GM21786 (cell line): ENCODE data around the gene PDIA5.
A peak's percentile ranks its signal among the peaks of the same experiment; 100 is the strongest.
"Not testable (repeated sequence)": the region's sequence is repeated elsewhere in the genome, so short reads cannot be mapped to it uniquely, and the experiment has no call there.

Source experiments
- ATAC-seq: cut with Tn5 transposase; IDR thresholded peaks from one replicate; pipeline ENCODE4 v1.9.1; 2021; ENCODE audit not compliant: unreplicated experiment

The PDIA5 gene

DNA sequence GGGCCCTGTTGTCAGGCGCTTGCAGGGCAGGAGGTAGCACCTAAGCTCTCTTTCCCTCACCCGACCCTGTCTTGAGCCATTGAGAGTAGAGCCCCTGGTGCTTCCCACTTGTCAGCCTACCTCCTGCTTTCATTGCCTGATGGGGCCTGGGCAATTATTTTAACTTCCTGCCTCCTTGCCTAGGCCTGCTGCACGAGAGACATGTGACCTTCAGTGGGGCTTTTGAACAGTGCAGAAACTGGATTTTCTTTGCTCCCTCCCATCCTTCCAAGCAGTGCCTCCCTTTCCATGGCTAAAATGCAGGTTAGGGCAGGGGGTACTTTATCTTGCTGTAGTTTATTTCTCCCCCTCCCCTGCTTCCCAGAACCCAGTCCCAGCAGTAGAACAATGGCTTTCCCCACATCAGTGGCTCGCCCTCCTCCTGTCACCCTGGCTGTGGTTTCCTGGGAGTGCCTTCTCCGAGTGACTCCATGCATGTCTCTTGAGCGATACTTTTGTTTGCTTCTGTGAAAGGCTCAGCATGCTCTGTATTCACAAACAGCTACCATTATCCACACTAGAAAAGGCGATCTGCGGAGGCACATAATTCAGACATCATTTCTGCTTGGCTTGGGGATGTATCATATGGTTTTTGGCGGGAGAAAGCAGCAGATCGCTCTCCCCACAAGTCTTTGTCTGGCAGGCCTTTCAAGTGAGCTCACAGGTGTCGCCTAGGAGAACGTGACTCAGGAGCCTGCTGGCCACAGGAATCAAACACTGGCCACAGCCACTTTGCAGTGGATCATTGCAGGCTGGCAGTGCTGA is 24.1 kb downstream of the PDIA5 start:
- ATAC-seq, result no peak

DNA sequence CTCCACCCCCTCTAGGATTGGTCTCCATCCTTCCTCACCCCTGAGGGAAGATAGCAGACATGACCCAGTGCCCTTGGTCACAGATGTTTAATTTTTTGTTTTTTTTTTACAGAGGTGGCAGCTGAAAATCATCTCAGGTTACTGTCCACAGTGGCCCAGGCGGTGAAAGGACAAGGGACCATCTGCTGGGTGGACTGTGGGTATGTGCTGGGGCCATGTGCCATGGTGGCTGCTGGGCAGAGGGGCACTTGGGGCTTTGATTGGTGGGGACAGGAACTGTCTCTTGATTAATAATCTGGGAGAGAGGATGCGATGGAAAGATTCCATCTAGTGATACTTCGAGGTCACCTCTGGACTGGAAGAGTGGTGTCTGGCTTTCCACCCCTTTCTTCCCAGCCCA is 25.4 kb downstream of the PDIA5 start:
- no peak for ATAC-seq

DNA sequence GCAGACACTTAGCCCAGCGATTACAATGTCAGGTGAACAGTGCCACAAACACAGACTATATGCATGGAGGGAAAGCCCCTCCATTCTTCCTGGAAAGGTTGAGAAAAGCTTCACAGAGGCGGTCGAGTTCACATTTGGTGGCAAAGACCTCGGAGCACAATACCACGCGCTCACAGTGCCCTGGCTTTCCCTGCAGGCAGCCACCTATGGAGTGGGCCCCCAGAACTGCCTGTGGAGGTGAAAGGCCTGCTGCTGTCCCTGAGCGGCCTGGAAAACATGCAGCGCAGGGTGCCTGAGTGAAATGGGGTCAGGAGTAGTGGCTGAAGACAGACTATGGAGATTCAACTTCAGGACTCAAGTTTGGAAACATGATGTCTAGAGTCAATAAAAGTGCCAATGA is 26.9 kb downstream of the PDIA5 start:
- no peak for ATAC-seq

GRCh38 chr3:123094516-123095313 is 27.9 kb downstream of the PDIA5 start:
- no peak for ATAC-seq

DNA sequence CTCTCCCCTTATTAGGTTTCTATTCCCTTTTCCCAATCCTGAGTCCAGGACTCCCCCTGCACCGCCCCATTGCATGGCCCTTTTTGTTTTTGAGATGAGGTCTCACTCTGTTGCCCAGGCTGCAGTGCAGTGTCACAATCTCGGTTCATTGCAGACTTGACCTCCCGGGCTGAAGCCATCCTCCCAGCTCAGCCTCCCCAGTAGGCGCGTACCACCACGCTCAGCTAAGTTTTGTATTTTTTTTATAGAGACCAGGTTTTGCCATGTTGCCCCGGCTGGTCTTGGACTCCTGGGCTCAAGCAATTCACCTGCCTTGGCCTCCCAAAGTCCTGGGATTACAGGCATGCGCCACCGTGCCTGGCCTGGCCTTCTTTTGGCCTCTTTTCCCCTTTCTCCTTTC is 29.3 kb downstream of the PDIA5 start:
- ATAC-seq, result no peak

GRCh38 chr3:123096731-123097130 is 29.9 kb downstream of the PDIA5 start:
- no peak for ATAC-seq

GRCh38 chr3:123098426-123099330 is 31.9 kb downstream of the PDIA5 start:
- ATAC-seq, result no peak

DNA sequence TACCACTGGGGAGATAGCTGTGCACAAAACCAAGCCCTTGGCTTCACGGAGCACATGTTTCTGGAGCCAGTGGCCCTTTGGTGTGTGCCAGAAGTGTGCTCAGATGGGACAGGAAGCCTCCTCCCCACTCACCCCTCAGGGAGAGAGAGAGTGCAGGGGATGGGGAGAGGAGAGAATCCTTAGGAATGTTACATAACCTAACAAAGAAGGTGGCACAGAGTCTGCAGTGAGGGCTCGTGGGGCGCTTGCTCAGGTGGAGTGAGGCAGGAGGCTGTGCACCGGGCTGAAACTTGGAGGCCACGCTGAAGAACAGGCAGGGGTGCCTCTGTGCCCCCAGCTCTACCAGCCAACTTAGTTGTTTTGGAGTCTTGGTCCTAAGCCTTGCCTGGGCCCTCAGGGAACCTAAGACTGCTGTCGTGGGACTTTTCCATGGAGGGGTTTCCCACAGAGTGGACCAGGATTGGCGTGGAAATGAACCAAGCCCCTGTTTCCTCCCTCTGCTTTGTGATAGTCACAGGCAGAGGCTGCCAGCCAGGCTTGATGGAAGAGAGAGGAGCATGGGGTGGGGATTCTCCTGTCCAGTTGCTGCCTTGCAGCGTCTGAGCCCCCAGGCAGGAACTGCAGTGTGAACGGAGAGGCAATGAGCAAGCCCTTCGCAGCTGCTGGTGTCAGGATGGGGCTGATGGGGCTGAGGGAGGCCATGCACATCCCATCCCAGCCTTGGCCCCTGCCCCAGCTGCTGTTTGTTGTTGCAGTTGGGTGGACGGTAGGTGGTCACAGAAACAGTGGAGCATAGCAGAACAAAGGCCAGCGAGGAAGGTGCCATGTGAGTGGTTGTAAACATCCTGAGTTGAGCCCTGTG is 32.7 kb downstream of the PDIA5 start:
- ATAC-seq, result no peak

- ATAC-seq, result no peak
Observed at GRCh38 chr3:123100193-123100776, 33.5 kb downstream of the PDIA5 start.

DNA sequence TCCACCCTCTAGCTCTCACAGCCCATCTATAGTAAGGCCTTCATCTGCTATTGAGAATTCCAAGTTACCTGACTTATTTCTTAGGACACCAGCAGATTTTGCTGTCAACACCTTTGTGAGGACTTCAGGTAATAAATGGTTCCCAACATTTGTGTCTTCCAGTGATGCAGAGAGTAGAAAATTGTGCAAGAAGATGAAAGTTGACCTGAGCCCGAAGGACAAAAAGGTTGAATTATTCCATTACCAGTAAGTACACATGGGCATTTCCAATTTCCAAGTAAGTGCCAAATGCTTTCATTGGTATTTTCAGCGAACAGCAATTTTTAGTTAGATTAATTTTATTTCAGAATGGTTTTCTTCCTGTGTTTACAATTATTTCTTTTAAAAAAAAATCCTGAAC is 35.4 kb downstream of the PDIA5 start:
- ATAC-seq, result no peak

DNA sequence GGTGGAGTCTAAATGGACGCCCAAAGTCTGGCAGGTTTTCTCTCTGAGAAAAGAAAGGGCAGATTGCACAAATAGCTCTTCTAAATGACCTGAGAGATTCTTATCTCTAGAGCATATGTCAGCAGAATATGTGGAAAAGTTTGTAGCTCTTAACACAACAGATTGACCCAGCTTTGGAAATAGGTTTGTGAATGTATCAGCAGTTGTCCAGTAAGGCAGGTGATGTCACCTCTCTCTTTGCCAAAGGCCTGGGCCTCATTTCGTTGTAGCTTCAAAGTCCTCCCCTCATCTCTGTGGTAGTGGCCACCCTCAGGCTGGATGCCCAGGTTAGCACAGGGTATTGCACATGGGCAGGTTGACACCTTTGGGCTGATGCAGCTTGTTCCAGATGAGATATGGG is 36.0 kb downstream of the PDIA5 start:
- no peak for ATAC-seq

DNA sequence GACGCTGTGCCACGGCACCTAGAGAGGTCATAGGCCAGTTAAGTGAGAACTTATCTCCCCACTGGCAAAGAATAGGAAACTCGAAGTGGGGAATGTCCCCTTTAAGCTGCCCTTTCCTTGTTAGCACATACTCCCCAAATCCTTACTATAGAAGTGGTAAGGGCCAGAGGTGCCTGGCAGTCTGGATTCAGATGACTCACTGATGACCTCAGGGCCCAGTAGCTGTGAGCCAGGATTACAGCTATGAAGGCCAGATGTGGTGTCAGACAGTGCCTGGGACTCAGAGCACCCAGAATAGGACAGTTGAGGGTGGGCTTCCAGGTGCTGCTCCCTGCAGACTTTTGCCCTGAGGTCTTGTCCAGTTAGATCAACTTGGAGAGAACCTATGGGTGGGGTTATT is 37.7 kb downstream of the PDIA5 start:
- no peak for ATAC-seq

DNA sequence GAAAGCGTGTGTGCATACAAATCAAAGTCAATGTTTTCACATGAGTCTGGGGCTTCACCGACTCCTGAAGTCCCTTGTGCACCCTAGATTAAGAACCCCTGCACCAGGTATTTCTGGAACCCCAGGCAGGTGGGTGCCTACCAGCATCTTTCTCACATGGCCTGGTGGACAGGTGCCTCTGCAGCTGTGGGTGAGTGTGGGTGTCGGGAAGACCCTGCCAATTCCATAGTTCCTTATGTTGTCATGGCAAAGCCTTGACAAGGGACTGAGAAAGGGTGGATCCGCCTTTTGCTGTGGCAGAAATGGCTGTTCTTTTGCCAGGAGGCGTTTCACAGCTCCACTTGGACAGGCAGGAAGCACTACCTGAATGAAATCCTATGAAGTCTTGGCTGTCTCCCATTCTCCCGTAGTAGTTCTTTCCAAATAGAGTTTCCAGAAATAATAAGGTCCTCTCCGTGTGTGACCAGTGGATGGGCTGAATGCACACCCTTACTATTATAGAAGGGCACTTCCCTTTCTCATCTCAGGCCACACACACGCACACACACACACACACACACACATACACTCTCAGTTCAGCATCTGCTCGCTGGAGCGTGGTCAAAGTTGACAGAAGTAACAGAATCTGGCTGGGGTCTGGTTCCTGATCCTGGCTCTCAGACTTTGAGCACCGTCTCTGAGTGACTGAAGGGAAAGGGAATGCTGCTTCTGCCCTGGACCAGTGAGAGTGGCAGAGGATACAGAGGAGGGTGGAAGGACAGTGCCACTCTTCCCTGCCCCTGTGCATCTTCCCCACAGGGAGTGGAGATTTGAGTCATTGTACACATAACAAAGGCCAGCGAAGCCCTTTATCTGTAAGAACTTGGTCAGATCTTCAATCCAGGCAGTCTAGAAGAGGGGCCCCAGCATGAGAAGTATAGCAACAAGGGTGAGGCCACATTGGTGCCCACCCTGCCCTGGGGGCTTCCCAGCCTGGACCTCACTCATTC is 38.7 kb downstream of the PDIA5 start:
- ATAC-seq, result peak; percentile 66

DNA sequence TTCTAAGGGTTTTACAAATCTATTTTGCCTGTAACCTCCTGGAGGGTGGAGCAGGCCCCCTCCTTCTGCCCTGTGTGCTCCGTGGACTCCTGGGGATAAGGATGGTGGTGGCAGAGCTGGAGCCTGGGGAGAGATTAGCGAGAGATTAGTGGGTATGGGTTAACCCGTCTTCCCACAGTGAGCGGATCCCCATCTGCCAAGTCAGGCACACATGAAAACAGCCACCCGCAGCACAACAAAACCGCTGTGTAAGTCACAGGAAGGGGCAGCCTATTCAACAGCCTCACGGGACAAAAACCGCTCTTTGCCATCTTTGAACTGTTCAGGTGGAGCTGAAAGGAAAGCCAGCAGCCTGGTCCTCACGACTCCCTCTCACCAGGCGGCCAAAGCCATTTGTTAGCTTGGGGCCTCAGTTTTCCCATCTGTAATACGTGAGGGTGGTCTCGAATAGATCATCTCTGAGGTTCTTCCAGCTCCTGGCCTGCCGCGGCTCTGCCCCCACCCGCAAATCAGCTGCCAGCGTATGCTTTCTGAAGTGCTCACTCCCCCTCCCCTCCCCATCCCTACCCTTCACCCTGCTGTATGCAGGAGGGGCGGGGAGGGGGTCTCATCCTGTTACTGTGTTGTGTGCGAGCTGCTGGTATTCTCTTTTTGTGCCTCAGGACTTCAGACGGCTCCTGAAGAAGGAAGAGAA is 43.6 kb downstream of the PDIA5 start:
- ATAC-seq, result no peak

- ATAC-seq, result no peak
Observed at GRCh38 chr3:123110976-123111615, 44.3 kb downstream of the PDIA5 start.

DNA sequence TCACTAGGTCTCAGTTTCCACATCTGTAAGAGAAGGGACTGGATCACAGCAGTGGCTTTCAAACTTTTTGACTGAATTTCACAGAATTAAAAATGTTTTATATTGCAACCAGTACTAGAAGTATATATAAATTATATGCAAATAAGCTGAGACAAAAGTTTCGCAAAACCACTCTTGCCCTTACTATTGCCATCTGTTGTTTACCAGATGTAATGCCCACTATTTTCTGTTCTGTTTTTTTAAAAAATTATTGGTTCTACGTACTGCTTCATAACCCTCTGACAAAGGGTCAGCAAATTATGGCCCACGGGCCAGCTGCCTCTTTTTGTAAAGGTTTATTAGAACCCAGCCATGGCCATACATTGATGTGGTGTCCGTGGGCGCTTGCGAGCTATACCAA is 44.8 kb downstream of the PDIA5 start:
- ATAC-seq, result no peak

GRCh38 chr3:123112232-123112631 is 45.4 kb downstream of the PDIA5 start:
- ATAC-seq, result no peak

- not testable (repeated sequence) for ATAC-seq
Observed at GRCh38 chr3:123112656-123113055, 45.8 kb downstream of the PDIA5 start.
